Psoas muscle (tissue), 8 donors: ENCODE results near the gene HOXA4. TPM values are rescaled to one million over a fixed set of nuclear protein-coding genes. Genes with fewer than 3 reads are reported as not detected.

Experiments
- ATAC-seq, 4 donors: fragments of 200-7000 bp; cut with Tn5 transposase; one replicate each; pipeline ENCODE4 v1.9.1; 2020; ENCODE audit warnings: moderate library complexity in 3 of 4, mild to moderate bottlenecking in 2 of 4
- DNase-seq, 2 donors: peaks; one replicate each; pipeline ENCODE4 v3.0.0-alpha.2; 2020
- H3K27ac ChIP-seq: fragments of 200-600 bp; one replicate; pipeline ENCODE4 v1.8.0; 2022
- H3K27me3 ChIP-seq, 3 donors: fragments of 200-600 bp in 1 of 3; one replicate each; pipeline versions ENCODE4 v1.6.1 to v1.8.0; 2013 to 2022; ENCODE audit warnings: low read length in 2 of 3, mild to moderate bottlenecking in 2 of 3, moderate library complexity in 1 of 3; ENCODE audit not compliant: insufficient read depth in 3 of 3
- H3K36me3 ChIP-seq, 2 donors: fragments of 200-600 bp in 1 of 2; one replicate each; pipeline versions ENCODE4 v1.6.1 to v1.8.0; 2013 to 2022; ENCODE audit warnings: low read depth in 1 of 2, mild to moderate bottlenecking in 1 of 2, moderate library complexity in 1 of 2; ENCODE audit not compliant: insufficient read depth in 1 of 2
- H3K4me1 ChIP-seq: fragments of 200-600 bp; one replicate; pipeline ENCODE4 v1.8.0; 2022
- H3K4me3 ChIP-seq: fragments of 200-600 bp; one replicate; pipeline ENCODE4 v1.8.0; 2022; ENCODE audit warnings: mild to moderate bottlenecking
- H3K9me3 ChIP-seq: fragments of 200-600 bp; one replicate; pipeline ENCODE4 v1.8.0; 2022
- CTCF ChIP-seq: fragments of 200-600 bp; IDR thresholded peaks from one replicate; pipeline ENCODE4 v1.8.0; 2022; ENCODE audit warnings: antibody characterized with exemption
- WGBS, 3 donors: extraction: QIAGEN DNeasy Blood & Tissue Kit; methylation state at CpG; one replicate each; pipeline versions ENCODE4 v1.1.6 to v1.1.7; 2013; 5-methylcytosine and 5-hydroxymethylcytosine counted together
- intact Hi-C, 2 donors: fragments of 100-400 bp; cut with DNase I; formaldehyde crosslinking; loops; one replicate each; pipeline versions ENCODE4 v1.11.0 to v1.14.2; 2022
- polyA plus RNA-seq, 3 donors: library from polyadenylated mRNA; stranded (reverse); fragments of 200-250 nt; gene quantifications; one replicate each; pipeline ENCODE4 v1.2.3, GENCODE V29; 2013
- total RNA-seq, 4 donors: library from RNA; stranded (reverse); fragmentation: NEBNext Ultra II Directional in 2 of 4; extraction: Animal tissue kit (Norgen Biotek cat#: 25700) in 2 of 4; gene quantifications; one replicate each; pipeline versions ENCODE4 v1.2.1 to v1.2.4, GENCODE V29; 2021 to 2023
- donor health status: healthy with polysubstance abuse.
- donor health status: DM: no; HTN: no; CAD: no; lungs with moderate emphysema.
- donor health status: Bipolar disorder and iron deficiency.
- donor health status: healthy.
- donor health status: DM: yes; HTN: yes; CAD: no.
- donor health status: DM: no; HTN: no; CAD: no.
- donor health status: DM: no; HTN: no; CAD: no.
- donor health status: DM: yes; HTN: yes; CAD: no.

The HOXA4 gene
- total and polyA plus RNA-seq, 7 donors, result 6.8 to 20.8 (median 10.1) TPM

GRCh38 chr7:27141137-27141922 lies 10.8 kb upstream of the HOXA4 start:
- no peak for TF ChIP-seq CTCF

GRCh38 chr7:27140126-27140857 lies 9.7 kb upstream of the HOXA4 start:
- intact Hi-C loops, result loop anchor here in 1 of 2 donors (5.0 to 10.0 kb wide), 2 partner anchors 283 to 745 kb away; no protein-coding TSS in a partner anchor
- Histone ChIP-seq H3K4me3 (no peak overlapping the region), H3K4me1 (peaks cover 18% of the 10 kb centered on the region), H3K27ac (peak overlapping the region; percentile 19), H3K27me3 (no peaks in the 10 kb centered on the region), H3K9me3 (no peaks in the 10 kb centered on the region), H3K36me3 (peaks cover 0 to 30% of the 10 kb centered on the region in 2 donors)
- WGBS, 3 donors, result 86 to 88% (median 87%) methylated on average over 15 of the region's 15 CpGs
- ATAC-seq (no peak), DNase-seq (no peak)
- TF ChIP-seq CTCF, result no peak

More at GRCh38 chr7:27141137-27141922, 10.8 kb upstream of the HOXA4 start:
- H3K27ac ChIP-seq, result peak overlapping the region; percentile 83
- H3K9me3 ChIP-seq, result no peaks in the 10 kb centered on the region
- H3K27me3 ChIP-seq, result no peaks in the 10 kb centered on the region
- peaks cover 0 to 37% of the 10 kb centered on the region in 2 donors for H3K36me3 ChIP-seq
- WGBS, 3 donors, result 78 to 84% (median 84%) methylated on average over 18 of the region's 18 CpGs
- H3K4me3 ChIP-seq, result peak overlapping the region; percentile 74
- ATAC-seq (no peak), DNase-seq (no peak)
- intact Hi-C loops, result loop anchor here in 1 of 2 donors (5.0 to 10.0 kb wide), 2 partner anchors 284 to 747 kb away; no protein-coding TSS in a partner anchor
- H3K4me1 ChIP-seq, result peaks cover 14% of the 10 kb centered on the region

GRCh38 chr7:27139334-27140125 lies 9.0 kb upstream of the HOXA4 start:
- H3K27ac ChIP-seq, result peak overlapping the region; percentile 64
- peaks cover 0 to 23% of the 10 kb centered on the region in 2 donors for H3K36me3 ChIP-seq
- intact Hi-C loops, result loop anchor here in 1 of 2 donors (5.0 to 10.0 kb wide), 2 partner anchors 282 to 745 kb away; no protein-coding TSS in a partner anchor
- peaks cover 24% of the 10 kb centered on the region for H3K4me1 ChIP-seq
- no peak for TF ChIP-seq CTCF
- ATAC-seq (no peak), DNase-seq (peak in 1 of 2 donors; percentile 53)
- WGBS, 3 donors, result 79 to 80% (median 80%) methylated on average over 45 to 53 of the region's 53 CpGs
- H3K4me3 ChIP-seq, result peak overlapping the region; percentile 13
- no peaks in the 10 kb centered on the region for H3K9me3 ChIP-seq
- H3K27me3 ChIP-seq, result no peaks in the 10 kb centered on the region

- no peak for TF ChIP-seq CTCF
- no peak for DNase-seq
- no peak for ATAC-seq
- peaks cover 0 to 17% of the 10 kb centered on the region in 2 donors for H3K36me3 ChIP-seq
- no peaks in the 10 kb centered on the region for H3K9me3 ChIP-seq
- WGBS, 3 donors, result 81 to 82% (median 82%) methylated on average over 11 of the region's 11 CpGs
- H3K27me3 ChIP-seq, result no peaks in the 10 kb centered on the region
- H3K4me1 ChIP-seq, result peaks cover 29% of the 10 kb centered on the region
- H3K4me3 ChIP-seq, result peak overlapping the region; percentile 13
- intact Hi-C loops, result no loop called here
- peak overlapping the region; percentile 64 for H3K27ac ChIP-seq
These were observed 8.4 kb upstream of the HOXA4 start for GRCh38 chr7:27138985-27139333.
